ENCODE measurements around the gene PLPP1. TPM values are rescaled to one million over a fixed set of nuclear protein-coding genes. Genes with fewer than 3 reads are reported as not detected.

PLPP1 gene
- polyA plus RNA-seq, 1 of the 3 experiments (the other 2 are of a cell fraction), result 32.8 TPM

- H3K27ac ChIP-seq (ENCODE audit: low read depth in 2 of 2, low read length in 1 of 2), result no peak overlapping the region
- no peaks in the 10 kb centered on the region for H3K9me2 ChIP-seq
- TF ChIP-seq RCOR1 (IDR thresholded peaks at IDR 0.05; ENCODE audit: low read length), result no peak
- no peak for TF ChIP-seq TAF1 (IDR thresholded peaks at IDR 0.05; ENCODE audit: borderline replicate concordance, low read depth, low read length)
- 100% methylated on average over 1 of the region's 1 CpG for WGBS (ENCODE audit: low lambda C conversion rate)
- peaks cover 0 to 4% of the 10 kb centered on the region in 2 experiments for H3K36me3 ChIP-seq (replicated peaks in 1 of 2; ENCODE audit: control insufficient read depth in 1 of 2, insufficient read depth in 2 of 2, low read length in 1 of 2)
- POLR2A ChIA-PET, result no interaction called here
- H3K4me2 ChIP-seq, result no peak overlapping the region
- peaks cover 0 to 8% of the 10 kb centered on the region in 2 experiments; a peak in 2 of 4 replicates for H3K4me1 ChIP-seq (ENCODE audit: control insufficient read depth in 1 of 2, insufficient read depth in 2 of 2, low read depth in 1 of 2, low read length in 1 of 2)
- no peaks in the 10 kb centered on the region; the same call in 1 of the 2 replicates for H4K20me1 ChIP-seq (ENCODE audit: insufficient read depth)
- H3K9me3 ChIP-seq, result no peaks in the 10 kb centered on the region
- H3K27me3 ChIP-seq (ENCODE audit: insufficient read depth), result no peaks in the 10 kb centered on the region
- DNase-seq, result no peak
- no peak overlapping the region for H3K9ac ChIP-seq
- no peak overlapping the region for H3K4me3 ChIP-seq (ENCODE audit: low read depth in 2 of 2, low read length in 1 of 2)
- H3K79me2 ChIP-seq (ENCODE audit: insufficient read depth), result peaks cover 15% of the 10 kb centered on the region
- CTCF ChIA-PET, result interaction anchor here (1.3 kb wide), 1 partner anchor 63 kb away, joined by 3 read pairs; no protein-coding TSS in a partner anchor
- H3F3A ChIP-seq (replicated peaks; ENCODE audit: insufficient read depth), result peaks cover 14% of the 10 kb centered on the region
- H2AFZ ChIP-seq (ENCODE audit: low read depth), result no peak overlapping the region
These were observed 50.2 kb downstream of the PLPP1 start for GRCh38 chr5:55484531-55484930.

GRCh38 chr5:55483885-55484284 lies 50.9 kb downstream of the PLPP1 start:
- no peaks in the 10 kb centered on the region for H3K27me3 ChIP-seq (ENCODE audit: insufficient read depth)
- 93% methylated on average over 3 of the region's 3 CpGs for WGBS (ENCODE audit: low lambda C conversion rate)
- H3K79me2 ChIP-seq (ENCODE audit: insufficient read depth), result peaks cover 15% of the 10 kb centered on the region
- no peak overlapping the region for H3K4me2 ChIP-seq
- peaks cover 14% of the 10 kb centered on the region for H3F3A ChIP-seq (replicated peaks; ENCODE audit: insufficient read depth)
- H3K9ac ChIP-seq, result no peak overlapping the region
- H3K36me3 ChIP-seq (replicated peaks in 1 of 2; ENCODE audit: control insufficient read depth in 1 of 2, insufficient read depth in 2 of 2, low read length in 1 of 2), result peaks cover 0 to 4% of the 10 kb centered on the region in 2 experiments
- no peak for DNase-seq
- H3K4me3 ChIP-seq (ENCODE audit: low read depth in 2 of 2, low read length in 1 of 2), result no peak overlapping the region
- no peaks in the 10 kb centered on the region; the same call in 1 of the 2 replicates for H4K20me1 ChIP-seq (ENCODE audit: insufficient read depth)
- TF ChIP-seq YY1 (IDR thresholded peaks at IDR 0.05; ENCODE audit: low read depth), result no peak
- TF ChIP-seq RAD21 (IDR thresholded peaks at IDR 0.05; ENCODE audit: low read length), result no peak
- TF ChIP-seq SIN3A (IDR thresholded peaks at IDR 0.05; ENCODE audit: borderline replicate concordance, low read depth, low read length), result no peak
- no peak for TF ChIP-seq MEF2A (IDR thresholded peaks at IDR 0.05; ENCODE audit: borderline replicate concordance, low read depth)
- TF ChIP-seq FOXM1 (IDR thresholded peaks at IDR 0.05; ENCODE audit: low read depth), result no peak
- TF ChIP-seq GATA2 (CRISPR knock-in tag; IDR thresholded peaks at IDR 0.05), result no peak
- TF ChIP-seq, protein P1, sequence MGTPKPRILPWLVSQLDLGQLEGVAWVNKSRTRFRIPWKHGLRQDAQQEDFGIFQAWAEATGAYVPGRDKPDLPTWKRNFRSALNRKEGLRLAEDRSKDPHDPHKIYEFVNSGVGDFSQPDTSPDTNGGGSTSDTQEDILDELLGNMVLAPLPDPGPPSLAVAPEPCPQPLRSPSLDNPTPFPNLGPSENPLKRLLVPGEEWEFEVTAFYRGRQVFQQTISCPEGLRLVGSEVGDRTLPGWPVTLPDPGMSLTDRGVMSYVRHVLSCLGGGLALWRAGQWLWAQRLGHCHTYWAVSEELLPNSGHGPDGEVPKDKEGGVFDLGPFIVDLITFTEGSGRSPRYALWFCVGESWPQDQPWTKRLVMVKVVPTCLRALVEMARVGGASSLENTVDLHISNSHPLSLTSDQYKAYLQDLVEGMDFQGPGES (IDR thresholded peaks at IDR 0.05; ENCODE audit: low read depth, low read length), result no peak
- no peak for TF ChIP-seq TAF1 (IDR thresholded peaks at IDR 0.05; ENCODE audit: borderline replicate concordance, low read depth, low read length)
- TF ChIP-seq CTCF (IDR thresholded peaks at IDR 0.05), result no peak
- no peak for TF ChIP-seq EZH2phosphoT487 (IDR thresholded peaks at IDR 0.05; ENCODE audit: borderline replicate concordance, low read depth)
- no peak for TF ChIP-seq RFX5 (IDR thresholded peaks at IDR 0.05; ENCODE audit: low read length)
- no peak for TF ChIP-seq RCOR1 (IDR thresholded peaks at IDR 0.05; ENCODE audit: low read length)
- TF ChIP-seq ELF1 (IDR thresholded peaks at IDR 0.05), result no peak
- no peak for TF ChIP-seq GABPA (IDR thresholded peaks at IDR 0.05; ENCODE audit: low read depth)
- TF ChIP-seq REST (IDR thresholded peaks at IDR 0.05; ENCODE audit: low read depth, low read length), result no peak
- TF ChIP-seq JUND (IDR thresholded peaks at IDR 0.05), result no peak
- TF ChIP-seq MAX (IDR thresholded peaks at IDR 0.05; ENCODE audit: low read depth), result no peak
- no peak for TF ChIP-seq SMC3 (IDR thresholded peaks at IDR 0.05; ENCODE audit: low read depth, low read length)
- TF ChIP-seq, protein P2, sequence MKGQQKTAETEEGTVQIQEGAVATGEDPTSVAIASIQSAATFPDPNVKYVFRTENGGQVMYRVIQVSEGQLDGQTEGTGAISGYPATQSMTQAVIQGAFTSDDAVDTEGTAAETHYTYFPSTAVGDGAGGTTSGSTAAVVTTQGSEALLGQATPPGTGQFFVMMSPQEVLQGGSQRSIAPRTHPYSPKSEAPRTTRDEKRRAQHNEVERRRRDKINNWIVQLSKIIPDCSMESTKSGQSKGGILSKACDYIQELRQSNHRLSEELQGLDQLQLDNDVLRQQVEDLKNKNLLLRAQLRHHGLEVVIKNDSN (IDR thresholded peaks at IDR 0.05; ENCODE audit: borderline replicate concordance, low read depth), result no peak
- no peak for TF ChIP-seq CHD2 (IDR thresholded peaks at IDR 0.05; ENCODE audit: low read length, partially characterized antibody)
- ChIA-PET CTCF (no interaction called here), POLR2A (no interaction called here)
- no peak overlapping the region for H3K27ac ChIP-seq (ENCODE audit: low read depth in 2 of 2, low read length in 1 of 2)
- peaks cover 0 to 8% of the 10 kb centered on the region in 2 experiments; a peak in 2 of 4 replicates for H3K4me1 ChIP-seq (ENCODE audit: control insufficient read depth in 1 of 2, insufficient read depth in 2 of 2, low read depth in 1 of 2, low read length in 1 of 2)
- H2AFZ ChIP-seq (ENCODE audit: low read depth), result no peak overlapping the region
- no peaks in the 10 kb centered on the region for H3K9me3 ChIP-seq
- no peaks in the 10 kb centered on the region for H3K9me2 ChIP-seq

Measured in SK-N-SH (cell line).